Measurements from ENCODE around the gene FOXO4. TPM values are rescaled to one million over a fixed set of nuclear protein-coding genes. Genes with fewer than 3 reads are reported as not detected.
"Not testable (repeated sequence)": the region's sequence is repeated elsewhere in the genome, so short reads cannot be mapped to it uniquely, and the experiment has no call there.

The FOXO4 gene
- polyA plus RNA-seq (2013) = 18.8 TPM

DNA sequence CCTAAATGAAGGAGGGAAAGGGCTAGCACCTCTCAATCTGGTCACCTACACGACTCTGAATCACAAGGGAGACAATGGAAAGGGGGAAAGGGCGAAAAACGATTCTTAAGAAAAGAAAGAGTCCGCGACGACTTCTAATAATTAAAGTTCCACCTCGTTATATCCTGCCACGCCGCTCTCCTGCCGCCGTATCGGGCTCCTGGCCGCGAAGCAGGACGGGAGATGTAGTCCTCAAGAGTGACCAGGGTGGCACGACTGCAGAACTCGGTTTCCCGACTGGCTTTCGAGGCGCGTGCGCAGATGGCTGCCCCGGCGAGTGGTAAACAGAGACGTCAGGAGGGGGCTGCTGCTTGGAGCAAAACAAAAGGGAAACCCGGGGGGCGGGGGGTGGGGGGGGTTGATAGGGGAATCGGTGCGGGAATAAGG, at the start of gene FOXO4:
TSS of gene FOXO4 (plus strand) at position 297 of the 426 bp plus-strand sequence. CDS start 678 bp downstream, outside the sequence.
- peaks cover 0 to 27% (median 17%) of the 10 kb centered on the region in 4 experiments for H3K4me1 ChIP-seq (ENCODE audit: control extremely low read depth in 1 of 4, control insufficient read depth in 4 of 4, insufficient read depth in 4 of 4, low read length in 3 of 4)
- POLR2A ChIA-PET = interaction anchor here (1.1 to 1.5 kb wide), 2 partner anchors 23 to 28 kb away, joined by 4 to 7 read pairs; partner anchors contain the start of genes MED12 and SNX12
- H3K4me3 ChIP-seq (ENCODE audit: control insufficient read depth in 1 of 7, extremely low read depth in 1 of 7, insufficient read depth in 4 of 7, low read depth in 2 of 7, low read length in 6 of 7) = peak within 1 kb of the TSS; percentile 31 to 81 (median 73)
- peaks cover 0 to 12% (median 0%) of the 10 kb centered on the region in 5 experiments for H3K27me3 ChIP-seq (replicated peaks in 2 of 5; ENCODE audit: control insufficient read depth in 4 of 5, insufficient read depth in 5 of 5, low read length in 4 of 5)
- peak within 1 kb of the TSS in 1 of 2 experiments; percentile 58 for H3K27ac ChIP-seq (ENCODE audit: insufficient read depth in 1 of 2, low read depth in 1 of 2, low read length in 2 of 2, poor library complexity in 1 of 2, severe bottlenecking in 2 of 2)
- peak; percentile 87 to 94 (median 94) for DNase-seq
- no peaks in the 10 kb centered on the region for H3K9me3 ChIP-seq (ENCODE audit: control extremely low read depth in 1 of 5, control insufficient read depth in 4 of 5, insufficient read depth in 2 of 5, low read depth in 1 of 5, low read length in 4 of 5)
- CTCF ChIA-PET = no interaction called here
- H3K36me3 ChIP-seq (ENCODE audit: control insufficient read depth in 4 of 4, insufficient read depth in 4 of 4, low read length in 3 of 4) = peaks cover 0 to 1% (median 0%) of the 10 kb centered on the region in 4 experiments
- WGBS (ENCODE audit: insufficient coverage) = 16% methylated on average over 12 of the region's 29 CpGs

- H3K4me3 ChIP-seq (ENCODE audit: control insufficient read depth in 1 of 7, extremely low read depth in 1 of 7, insufficient read depth in 4 of 7, low read depth in 2 of 7, low read length in 6 of 7); POLR2A ChIA-PET; H3K27ac ChIP-seq (ENCODE audit: insufficient read depth in 1 of 2, low read depth in 1 of 2, low read length in 2 of 2, poor library complexity in 1 of 2, severe bottlenecking in 2 of 2); CTCF ChIA-PET; H3K4me1 ChIP-seq (ENCODE audit: control extremely low read depth in 1 of 4, control insufficient read depth in 4 of 4, insufficient read depth in 4 of 4, low read length in 3 of 4); H3K36me3 ChIP-seq (ENCODE audit: control insufficient read depth in 4 of 4, insufficient read depth in 4 of 4, low read length in 3 of 4); H3K9me3 ChIP-seq (ENCODE audit: control extremely low read depth in 1 of 5, control insufficient read depth in 4 of 5, insufficient read depth in 2 of 5, low read depth in 1 of 5, low read length in 4 of 5); H3K27me3 ChIP-seq (replicated peaks in 2 of 5; ENCODE audit: control insufficient read depth in 4 of 5, insufficient read depth in 5 of 5, low read length in 4 of 5); DNase-seq: not testable (repeated sequence)
- WGBS (ENCODE audit: insufficient coverage) = no CpG with 5 or more reads among the region's 8 CpGs
These were observed 47.8 kb upstream of the FOXO4 start for GRCh38 chrX:71047891-71048290.

DNA sequence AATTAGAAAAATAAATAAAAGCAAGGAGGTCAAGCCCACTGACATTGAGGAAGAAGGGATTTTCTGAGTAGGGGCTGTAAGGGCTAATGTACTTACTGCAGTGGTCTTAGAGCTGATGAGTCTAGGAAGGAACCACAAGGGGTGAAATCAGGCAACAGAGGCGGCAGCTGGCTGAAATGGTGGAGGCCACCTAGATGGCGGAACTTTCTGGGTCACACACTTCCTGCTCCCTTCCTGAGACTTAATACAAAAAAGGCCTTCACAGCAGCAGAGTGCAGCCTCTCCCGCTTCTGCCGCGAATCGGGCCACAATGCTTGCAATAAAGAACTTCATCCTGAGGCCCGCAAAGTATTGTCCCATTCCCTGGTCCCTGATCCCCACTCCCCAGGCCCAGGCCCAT, 42.9 kb upstream of the FOXO4 start:
- Histone ChIP-seq H3K4me1 (ENCODE audit: control extremely low read depth in 1 of 4, control insufficient read depth in 4 of 4, insufficient read depth in 4 of 4, low read length in 3 of 4) (peaks cover 3 to 20% (median 10%) of the 10 kb centered on the region in 4 experiments), H3K9me3 (ENCODE audit: control extremely low read depth in 1 of 5, control insufficient read depth in 4 of 5, insufficient read depth in 2 of 5, low read depth in 1 of 5, low read length in 4 of 5) (peaks cover 0 to 2% (median 0%) of the 10 kb centered on the region in 5 experiments), H3K36me3 (ENCODE audit: control insufficient read depth in 4 of 4, insufficient read depth in 4 of 4, low read length in 3 of 4) (peaks cover 0 to 2% (median 0%) of the 10 kb centered on the region in 4 experiments), H3K27ac (ENCODE audit: insufficient read depth in 1 of 2, low read depth in 1 of 2, low read length in 2 of 2, poor library complexity in 1 of 2, severe bottlenecking in 2 of 2) (no peak overlapping the region), H3K27me3 (replicated peaks in 2 of 5; ENCODE audit: control insufficient read depth in 4 of 5, insufficient read depth in 5 of 5, low read length in 4 of 5) (peaks cover 0 to 6% (median 0%) of the 10 kb centered on the region in 5 experiments), H3K4me3 (ENCODE audit: control insufficient read depth in 1 of 7, extremely low read depth in 1 of 7, insufficient read depth in 4 of 7, low read depth in 2 of 7, low read length in 6 of 7) (peak overlapping the region in 6 of 7 experiments; percentile 26 to 69 (median 60))
- DNase-seq = peak in 2 of 3 donors; percentile 28 to 32
- 65% methylated on average over 3 of the region's 7 CpGs for WGBS (ENCODE audit: insufficient coverage)
- POLR2A ChIA-PET = no interaction called here
- CTCF ChIA-PET = interaction anchor here (1.5 kb wide), 1 partner anchor 21 kb away, joined by 4 read pairs; no protein-coding TSS in a partner anchor

DNA sequence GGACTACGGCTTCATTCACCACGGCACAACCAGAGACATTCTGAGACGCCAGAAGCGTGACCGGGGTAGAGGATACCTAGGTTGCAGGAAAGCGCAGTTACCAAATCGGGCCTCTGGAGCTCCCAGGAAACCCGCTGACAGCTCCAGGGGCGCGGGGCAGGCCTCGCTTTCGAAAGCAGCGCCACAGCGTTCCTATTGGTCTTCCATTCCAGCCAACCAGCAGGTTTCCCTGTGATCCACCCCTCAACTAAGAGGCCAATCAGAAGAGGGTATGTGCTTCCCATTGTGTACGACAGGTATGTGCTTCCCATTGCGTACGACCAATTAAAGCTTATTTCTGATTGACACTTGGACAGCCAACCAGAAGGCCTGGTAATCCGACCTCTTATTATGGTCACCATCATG, 42.4 kb upstream of the FOXO4 start:
- CTCF ChIA-PET = interaction anchor here (1.5 kb wide), 1 partner anchor 22 kb away, joined by 4 read pairs; no protein-coding TSS in a partner anchor
- POLR2A ChIA-PET = no interaction called here
- Histone ChIP-seq H3K27me3 (replicated peaks in 2 of 5; ENCODE audit: control insufficient read depth in 4 of 5, insufficient read depth in 5 of 5, low read length in 4 of 5) (peaks cover 0 to 6% (median 0%) of the 10 kb centered on the region in 5 experiments), H3K27ac (ENCODE audit: insufficient read depth in 1 of 2, low read depth in 1 of 2, low read length in 2 of 2, poor library complexity in 1 of 2, severe bottlenecking in 2 of 2) (no peak overlapping the region), H3K9me3 (ENCODE audit: control extremely low read depth in 1 of 5, control insufficient read depth in 4 of 5, insufficient read depth in 2 of 5, low read depth in 1 of 5, low read length in 4 of 5) (peaks cover 0 to 2% (median 0%) of the 10 kb centered on the region in 5 experiments), H3K4me1 (ENCODE audit: control extremely low read depth in 1 of 4, control insufficient read depth in 4 of 4, insufficient read depth in 4 of 4, low read length in 3 of 4) (peaks cover 7 to 25% (median 13%) of the 10 kb centered on the region in 4 experiments), H3K4me3 (ENCODE audit: control insufficient read depth in 1 of 7, extremely low read depth in 1 of 7, insufficient read depth in 4 of 7, low read depth in 2 of 7, low read length in 6 of 7) (peak overlapping the region; percentile 26 to 69 (median 60)), H3K36me3 (ENCODE audit: control insufficient read depth in 4 of 4, insufficient read depth in 4 of 4, low read length in 3 of 4) (peaks cover 0 to 2% (median 0%) of the 10 kb centered on the region in 4 experiments)
- 57% methylated on average over 18 of the region's 18 CpGs for WGBS (ENCODE audit: insufficient coverage)
- peak in 2 of 3 donors; percentile 49 to 50 for DNase-seq

GRCh38 chrX:71056867-71057266, 38.8 kb upstream of the FOXO4 start:
- no peak overlapping the region for H3K4me3 ChIP-seq (ENCODE audit: control insufficient read depth in 1 of 7, extremely low read depth in 1 of 7, insufficient read depth in 4 of 7, low read depth in 2 of 7, low read length in 6 of 7)
- ChIA-PET POLR2A (no interaction called here), CTCF (interaction anchor here (1.4 kb wide), 1 partner anchor 11 kb away, joined by 3 read pairs; the partner anchor contains the start of gene SNX12)
- peaks cover 9 to 40% (median 28%) of the 10 kb centered on the region in 4 experiments for H3K4me1 ChIP-seq (ENCODE audit: control extremely low read depth in 1 of 4, control insufficient read depth in 4 of 4, insufficient read depth in 4 of 4, low read length in 3 of 4)
- H3K9me3 ChIP-seq (ENCODE audit: control extremely low read depth in 1 of 5, control insufficient read depth in 4 of 5, insufficient read depth in 2 of 5, low read depth in 1 of 5, low read length in 4 of 5) = peaks cover 0 to 2% (median 0%) of the 10 kb centered on the region in 5 experiments
- H3K27ac ChIP-seq (ENCODE audit: insufficient read depth in 1 of 2, low read depth in 1 of 2, low read length in 2 of 2, poor library complexity in 1 of 2, severe bottlenecking in 2 of 2) = no peak overlapping the region
- peaks cover 0 to 16% (median 9%) of the 10 kb centered on the region in 4 experiments for H3K36me3 ChIP-seq (ENCODE audit: control insufficient read depth in 4 of 4, insufficient read depth in 4 of 4, low read length in 3 of 4)
- DNase-seq = peak in 2 of 3 donors; percentile 30 to 38
- peaks cover 0 to 6% (median 0%) of the 10 kb centered on the region in 5 experiments for H3K27me3 ChIP-seq (replicated peaks in 2 of 5; ENCODE audit: control insufficient read depth in 4 of 5, insufficient read depth in 5 of 5, low read length in 4 of 5)

- no peak overlapping the region for H3K27ac ChIP-seq (ENCODE audit: insufficient read depth in 1 of 2, low read depth in 1 of 2, low read length in 2 of 2, poor library complexity in 1 of 2, severe bottlenecking in 2 of 2)
- H3K9me3 ChIP-seq (ENCODE audit: control extremely low read depth in 1 of 5, control insufficient read depth in 4 of 5, insufficient read depth in 2 of 5, low read depth in 1 of 5, low read length in 4 of 5) = peaks cover 0 to 2% (median 0%) of the 10 kb centered on the region in 5 experiments
- CTCF ChIA-PET = interaction anchor here (0.7 to 1.4 kb wide), 3 partner anchors 10 to 918 kb away, joined by 3 read pairs; partner anchors contain the start of gene SNX12
- H3K27me3 ChIP-seq (replicated peaks in 2 of 5; ENCODE audit: control insufficient read depth in 4 of 5, insufficient read depth in 5 of 5, low read length in 4 of 5) = peaks cover 0 to 3% (median 0%) of the 10 kb centered on the region in 5 experiments
- POLR2A ChIA-PET = no interaction called here
- no peak overlapping the region for H3K4me3 ChIP-seq (ENCODE audit: control insufficient read depth in 1 of 7, extremely low read depth in 1 of 7, insufficient read depth in 4 of 7, low read depth in 2 of 7, low read length in 6 of 7)
- H3K4me1 ChIP-seq (ENCODE audit: control extremely low read depth in 1 of 4, control insufficient read depth in 4 of 4, insufficient read depth in 4 of 4, low read length in 3 of 4) = peaks cover 9 to 40% (median 25%) of the 10 kb centered on the region in 4 experiments
- H3K36me3 ChIP-seq (ENCODE audit: control insufficient read depth in 4 of 4, insufficient read depth in 4 of 4, low read length in 3 of 4) = peaks cover 0 to 23% (median 13%) of the 10 kb centered on the region in 4 experiments
- WGBS (ENCODE audit: insufficient coverage) = no CpG with 5 or more reads among the region's 3 CpGs
- peak in 2 of 3 donors; percentile 59 to 65 for DNase-seq
These were observed 37.7 kb upstream of the FOXO4 start for GRCh38 chrX:71057848-71058530.

DNA sequence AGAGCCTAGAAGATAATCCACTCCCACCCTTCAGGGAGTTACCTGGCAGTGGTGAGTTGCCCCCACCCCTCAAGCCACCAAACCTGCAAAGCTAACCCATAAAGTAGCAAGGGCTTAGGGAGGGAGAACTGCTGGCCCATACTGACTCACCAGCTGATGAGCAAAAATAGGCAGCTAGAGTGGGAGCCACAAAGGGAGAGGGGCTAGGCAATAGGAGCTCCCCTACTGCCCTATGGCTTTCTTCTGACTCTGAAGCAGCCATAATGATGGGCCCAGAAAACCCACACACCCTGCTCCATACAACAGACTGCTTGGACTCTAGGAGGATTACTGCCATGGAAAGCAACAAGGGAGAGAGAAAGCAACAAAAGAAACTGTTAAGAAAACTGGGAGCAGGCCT, 35.5 kb upstream of the FOXO4 start:
- Histone ChIP-seq H3K9me3 (ENCODE audit: control extremely low read depth in 1 of 5, control insufficient read depth in 4 of 5, insufficient read depth in 2 of 5, low read depth in 1 of 5, low read length in 4 of 5) (no peaks in the 10 kb centered on the region), H3K27ac (ENCODE audit: insufficient read depth in 1 of 2, low read depth in 1 of 2, low read length in 2 of 2, poor library complexity in 1 of 2, severe bottlenecking in 2 of 2) (no peak overlapping the region), H3K4me3 (ENCODE audit: control insufficient read depth in 1 of 7, extremely low read depth in 1 of 7, insufficient read depth in 4 of 7, low read depth in 2 of 7, low read length in 6 of 7) (no peak overlapping the region), H3K4me1 (ENCODE audit: control extremely low read depth in 1 of 4, control insufficient read depth in 4 of 4, insufficient read depth in 4 of 4, low read length in 3 of 4) (peaks cover 9 to 40% (median 24%) of the 10 kb centered on the region in 4 experiments), H3K36me3 (ENCODE audit: control insufficient read depth in 4 of 4, insufficient read depth in 4 of 4, low read length in 3 of 4) (peaks cover 0 to 23% (median 12%) of the 10 kb centered on the region in 4 experiments), H3K27me3 (replicated peaks in 2 of 5; ENCODE audit: control insufficient read depth in 4 of 5, insufficient read depth in 5 of 5, low read length in 4 of 5) (no peaks in the 10 kb centered on the region)
- no peak for DNase-seq
- ChIA-PET CTCF (no interaction called here), POLR2A (no interaction called here)
